SK-N-MC (cell line): ENCODE results near the gene ADTRP.

Experiments used
- EZH2 ChIP-seq: fragments of 200-600 bp; sonication (generic); IDR thresholded peaks from one replicate; pipeline ENCODE4 v1.6.1; 2017; ENCODE audit warnings: antibody characterized with exemption
- POLR2AphosphoS5 ChIP-seq: IDR thresholded peaks from 2 replicates; pipeline ENCODE4 v1.6.1; 2012; ENCODE audit warnings: mild to moderate bottlenecking, low read depth, low read length, borderline replicate concordance

DNA sequence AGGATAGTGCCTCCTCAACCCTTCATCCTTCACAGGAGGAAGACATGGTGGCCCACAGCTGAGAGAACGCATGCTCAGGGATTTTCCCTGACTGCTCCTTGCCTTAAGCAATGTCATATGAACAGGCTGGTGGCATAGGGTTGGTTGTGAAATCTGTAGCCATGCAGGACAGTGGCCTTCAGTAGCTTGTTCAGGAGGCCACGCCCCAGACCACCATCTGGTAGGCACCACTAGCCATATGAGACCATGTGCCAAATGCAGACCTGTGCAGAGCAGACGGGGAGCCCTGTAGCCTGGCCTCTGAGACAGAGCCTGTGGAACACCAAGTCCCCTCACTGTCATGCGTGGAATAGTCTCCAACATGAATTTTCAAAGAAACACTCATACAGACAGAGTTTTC, 76.5 kb downstream of the ADTRP start:
- TF ChIP-seq EZH2 = no peak
- no peak for TF ChIP-seq POLR2AphosphoS5
